ENCODE measurements around the gene SULT6B1.
"Not testable (repeated sequence)": the region's sequence is repeated elsewhere in the genome, so short reads cannot be mapped to it uniquely, and the experiment has no call there.

SULT6B1 gene

GRCh38 chr2:37188570-37188969, at the start of gene SULT6B1:
SULT6B1 (minus strand) TSS chr2:37188670; CDS start chr2:37188640, 30 bp downstream.
- no peak for DNase-seq (ENCODE audit: low read depth)

- DNase-seq (ENCODE audit: low read depth), result peak; percentile 14
These were observed 43.9 kb upstream of the SULT6B1 start for GRCh38 chr2:37232131-37232933.

GRCh38 chr2:37231241-37232130, 43.0 kb upstream of the SULT6B1 start, which contains the start of the genes CEBPZ and NDUFAF7:
CEBPZ (minus strand) TSS chr2:37231596; CDS start chr2:37231567, 29 bp downstream.
NDUFAF7 (plus strand) TSS chr2:37231658; CDS start chr2:37231706, 48 bp downstream.
- peak; percentile 61 for DNase-seq (ENCODE audit: low read depth)

GRCh38 chr2:37230581-37230980, 42.1 kb upstream of the SULT6B1 start:
- DNase-seq (ENCODE audit: low read depth), result no peak

GRCh38 chr2:37228788-37229187, 40.3 kb upstream of the SULT6B1 start:
- DNase-seq (ENCODE audit: low read depth), result no peak

- no peak for DNase-seq (ENCODE audit: low read depth)
These were observed 38.4 kb upstream of the SULT6B1 start for GRCh38 chr2:37226863-37227262.

- not testable (repeated sequence) for DNase-seq (ENCODE audit: low read depth)
These were observed 36.7 kb upstream of the SULT6B1 start for GRCh38 chr2:37225129-37225528.

- no peak for DNase-seq (ENCODE audit: low read depth)
These were observed 35.6 kb upstream of the SULT6B1 start for GRCh38 chr2:37224063-37224462.

- no peak for DNase-seq (ENCODE audit: low read depth)
These were observed 34.7 kb upstream of the SULT6B1 start for GRCh38 chr2:37223131-37223530.

GRCh38 chr2:37219046-37219445, 30.6 kb upstream of the SULT6B1 start:
- no peak for DNase-seq (ENCODE audit: low read depth)

- DNase-seq (ENCODE audit: low read depth), result no peak
These were observed 26.8 kb upstream of the SULT6B1 start for GRCh38 chr2:37215250-37215649.

- DNase-seq (ENCODE audit: low read depth), result no peak
These were observed 23.5 kb upstream of the SULT6B1 start for GRCh38 chr2:37211939-37212338.

GRCh38 chr2:37211212-37211611, 22.7 kb upstream of the SULT6B1 start:
- no peak for DNase-seq (ENCODE audit: low read depth)

GRCh38 chr2:37206760-37207159, 18.3 kb upstream of the SULT6B1 start:
- not testable (repeated sequence) for DNase-seq (ENCODE audit: low read depth)

- no peak for DNase-seq (ENCODE audit: low read depth)
These were observed 17.3 kb upstream of the SULT6B1 start for GRCh38 chr2:37205689-37206341.

- not testable (repeated sequence) for DNase-seq (ENCODE audit: low read depth)
These were observed 16.7 kb upstream of the SULT6B1 start for GRCh38 chr2:37205071-37205661.

GRCh38 chr2:37203708-37204107, 15.2 kb upstream of the SULT6B1 start:
- no peak for DNase-seq (ENCODE audit: low read depth)

GRCh38 chr2:37201766-37202165, 13.3 kb upstream of the SULT6B1 start:
- DNase-seq (ENCODE audit: low read depth), result no peak

- no peak for DNase-seq (ENCODE audit: low read depth)
These were observed 12.7 kb upstream of the SULT6B1 start for GRCh38 chr2:37201208-37201607.

GRCh38 chr2:37198681-37199065, 10.2 kb upstream of the SULT6B1 start:
- DNase-seq (ENCODE audit: low read depth), result no peak

- peak; percentile 23 for DNase-seq (ENCODE audit: low read depth)
These were observed 8.1 kb upstream of the SULT6B1 start, which contains the start of gene CEBPZOS for GRCh38 chr2:37196320-37197195. CEBPZOS (plus strand) TSS chr2:37196496; CDS start chr2:37199705, 3,209 bp downstream.

Measured in GM04503 (cell line).